Breast epithelium (tissue), 4 donors: Measurements from ENCODE around the gene ZNF575. TPM values are rescaled to one million over a fixed set of nuclear protein-coding genes. Genes with fewer than 3 reads are reported as not detected.
"Not testable (repeated sequence)": the region's sequence is repeated elsewhere in the genome, so short reads cannot be mapped to it uniquely, and the experiment has no call there.

ENCODE experiments used
- DNase-seq, 2 donors: peaks; one replicate each; pipeline ENCODE4 v3.0.0-alpha.2; 2019; ENCODE audit warnings: low spot score in 2 of 2
- H3K27ac ChIP-seq, 2 donors: fragments of 200-600 bp; sonication (generic) in 1 of 2; one replicate each; pipeline ENCODE4 v1.5.1; 2016 to 2019; ENCODE audit warnings: mild to moderate bottlenecking in 1 of 2
- H3K27me3 ChIP-seq, 2 donors: fragments of 200-600 bp; sonication (generic) in 1 of 2; one replicate each; pipeline versions ENCODE4 v1.5.1 to v1.6.0; 2017 to 2019; ENCODE audit warnings: control low read depth in 1 of 2, mild to moderate bottlenecking in 1 of 2
- H3K36me3 ChIP-seq: fragments of 200-600 bp; one replicate; pipeline ENCODE4 v1.5.1; 2019
- H3K4me1 ChIP-seq, 2 donors: fragments of 200-600 bp; sonication (generic); one replicate each; pipeline ENCODE4 v1.5.1; 2016 to 2019; ENCODE audit warnings: control low read depth in 1 of 2
- H3K4me3 ChIP-seq, 3 donors: fragments of 200-600 bp; sonication (generic); 1 replicate in 2 of 3; 2 replicates in 1 of 3; pipeline ENCODE4 v1.5.1; 2016 to 2019; ENCODE audit warnings: mild to moderate bottlenecking in 3 of 3, moderate library complexity in 2 of 3
- H3K9me3 ChIP-seq, 2 donors: fragments of 200-600 bp; sonication (generic) in 1 of 2; one replicate each; pipeline ENCODE4 v1.5.1; 2016 to 2019; ENCODE audit warnings: control low read depth in 1 of 2
- POLR2A ChIP-seq: fragments of 450-650 bp; IDR thresholded peaks from one replicate; pipeline ENCODE4 v1.6.1; 2016; ENCODE audit warnings: antibody characterized with exemption, mild to moderate bottlenecking, moderate library complexity
- POLR2AphosphoS5 ChIP-seq, 3 donors: sonication (generic); formaldehyde crosslinking; IDR thresholded peaks; one replicate each; pipeline ENCODE4 v1.6.1; 2017; ENCODE audit warnings: antibody characterized with exemption in 3 of 3
- intact Hi-C: fragments of 100-400 bp; cut with DNase I; formaldehyde crosslinking; loops from one replicate; pipeline ENCODE4 v1.15.1; 2023; ENCODE audit warnings: low total_unique reads
- total RNA-seq, 3 donors: library from RNA; depleted of rRNA; stranded (reverse); fragments of >200 nt; gene quantifications; one replicate each; pipeline ENCODE4 v1.1.0, GENCODE V29; 2016
- TF ChIP-seq, protein P1 (sequence below), 3 donors: fragments of 450-650 bp; IDR thresholded peaks; one replicate each; pipeline ENCODE4 v1.5.1; 2016 to 2017; ENCODE audit warnings: antibody characterized with exemption in 3 of 3, mild to moderate bottlenecking in 3 of 3, moderate library complexity in 3 of 3

The ZNF575 gene
- total RNA-seq, 3 donors from 2014 or later = 0.59 to 0.98 (median 0.64) TPM

DNA sequence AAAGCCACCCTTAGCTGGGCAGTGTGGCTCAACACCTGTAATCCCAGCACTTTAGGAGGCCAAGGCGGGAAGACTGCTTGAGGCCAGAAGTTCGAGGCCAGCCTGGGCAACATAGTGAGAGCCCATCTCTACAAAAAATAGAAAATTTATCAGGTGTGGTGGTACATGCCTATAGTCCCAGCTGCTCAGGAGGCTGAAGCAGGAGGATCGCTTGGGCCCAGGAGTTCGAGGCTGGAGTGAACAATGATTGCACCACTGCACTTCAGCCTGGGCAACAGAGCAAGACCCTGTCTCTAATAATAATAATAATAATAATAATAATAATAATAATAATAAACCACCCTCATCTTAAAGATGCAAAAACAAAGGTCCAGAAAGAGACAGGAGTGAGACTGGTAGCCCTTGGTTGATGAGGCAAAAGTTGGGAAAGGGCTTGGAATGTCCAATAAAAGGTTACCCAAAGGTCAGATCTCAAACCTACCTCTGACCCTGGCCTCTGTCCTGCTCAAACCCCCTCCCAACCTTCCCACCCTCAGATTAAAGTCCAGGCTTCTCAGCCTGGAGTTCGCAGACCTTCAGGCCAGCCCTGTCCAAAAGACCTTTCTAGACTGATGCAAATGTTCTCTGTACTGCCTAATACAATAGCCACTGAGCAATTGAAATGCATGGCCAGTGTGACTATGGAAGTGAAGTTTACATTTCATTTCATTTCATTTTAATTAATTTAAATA lies 9.1 kb downstream of the ZNF575 start:
- H3K27me3 ChIP-seq = no peaks in the 10 kb centered on the region
- TF ChIP-seq POLR2AphosphoS5 (IDR thresholded peaks at IDR 0.05) (no peak), POLR2A (no peak)
- TF ChIP-seq, protein P1, sequence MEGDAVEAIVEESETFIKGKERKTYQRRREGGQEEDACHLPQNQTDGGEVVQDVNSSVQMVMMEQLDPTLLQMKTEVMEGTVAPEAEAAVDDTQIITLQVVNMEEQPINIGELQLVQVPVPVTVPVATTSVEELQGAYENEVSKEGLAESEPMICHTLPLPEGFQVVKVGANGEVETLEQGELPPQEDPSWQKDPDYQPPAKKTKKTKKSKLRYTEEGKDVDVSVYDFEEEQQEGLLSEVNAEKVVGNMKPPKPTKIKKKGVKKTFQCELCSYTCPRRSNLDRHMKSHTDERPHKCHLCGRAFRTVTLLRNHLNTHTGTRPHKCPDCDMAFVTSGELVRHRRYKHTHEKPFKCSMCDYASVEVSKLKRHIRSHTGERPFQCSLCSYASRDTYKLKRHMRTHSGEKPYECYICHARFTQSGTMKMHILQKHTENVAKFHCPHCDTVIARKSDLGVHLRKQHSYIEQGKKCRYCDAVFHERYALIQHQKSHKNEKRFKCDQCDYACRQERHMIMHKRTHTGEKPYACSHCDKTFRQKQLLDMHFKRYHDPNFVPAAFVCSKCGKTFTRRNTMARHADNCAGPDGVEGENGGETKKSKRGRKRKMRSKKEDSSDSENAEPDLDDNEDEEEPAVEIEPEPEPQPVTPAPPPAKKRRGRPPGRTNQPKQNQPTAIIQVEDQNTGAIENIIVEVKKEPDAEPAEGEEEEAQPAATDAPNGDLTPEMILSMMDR (IDR thresholded peaks at IDR 0.05) = no peak
- intact Hi-C loops = no loop called here
- H3K9me3 ChIP-seq = no peaks in the 10 kb centered on the region
- no peaks in the 10 kb centered on the region for H3K4me1 ChIP-seq
- H3K4me3 ChIP-seq = no peak overlapping the region
- no peak for DNase-seq
- no peak overlapping the region for H3K27ac ChIP-seq
- H3K36me3 ChIP-seq = no peaks in the 10 kb centered on the region

DNA sequence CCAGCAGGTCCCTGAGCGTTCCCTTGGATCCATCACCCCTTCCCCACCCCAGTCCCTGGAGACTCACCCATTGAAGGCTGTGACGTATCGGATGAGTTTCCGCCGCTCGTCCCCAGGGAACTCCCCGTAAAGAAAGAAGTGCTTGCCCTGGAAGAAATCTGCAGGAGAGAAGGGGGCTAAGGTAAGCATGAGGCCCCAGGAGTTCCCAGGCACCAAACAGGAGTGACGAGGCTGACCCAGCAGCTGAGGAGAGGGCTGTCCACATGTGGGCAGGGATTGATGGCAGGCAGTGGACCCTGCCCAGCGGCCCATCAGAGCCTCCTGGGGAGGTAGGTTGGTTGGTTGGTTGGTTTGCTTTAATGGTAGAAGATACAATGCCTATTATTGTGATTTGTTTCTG lies 11.1 kb downstream of the ZNF575 start:
- DNase-seq = no peak
- no peaks in the 10 kb centered on the region for H3K9me3 ChIP-seq
- TF ChIP-seq POLR2A (no peak), POLR2AphosphoS5 (IDR thresholded peaks at IDR 0.05) (no peak)
- TF ChIP-seq, protein P1 (IDR thresholded peaks at IDR 0.05) = no peak
- no peaks in the 10 kb centered on the region for H3K36me3 ChIP-seq
- no peaks in the 10 kb centered on the region for H3K4me1 ChIP-seq
- H3K27ac ChIP-seq = no peak overlapping the region
- no peak overlapping the region for H3K4me3 ChIP-seq
- intact Hi-C loops = no loop called here
- no peaks in the 10 kb centered on the region for H3K27me3 ChIP-seq

DNA sequence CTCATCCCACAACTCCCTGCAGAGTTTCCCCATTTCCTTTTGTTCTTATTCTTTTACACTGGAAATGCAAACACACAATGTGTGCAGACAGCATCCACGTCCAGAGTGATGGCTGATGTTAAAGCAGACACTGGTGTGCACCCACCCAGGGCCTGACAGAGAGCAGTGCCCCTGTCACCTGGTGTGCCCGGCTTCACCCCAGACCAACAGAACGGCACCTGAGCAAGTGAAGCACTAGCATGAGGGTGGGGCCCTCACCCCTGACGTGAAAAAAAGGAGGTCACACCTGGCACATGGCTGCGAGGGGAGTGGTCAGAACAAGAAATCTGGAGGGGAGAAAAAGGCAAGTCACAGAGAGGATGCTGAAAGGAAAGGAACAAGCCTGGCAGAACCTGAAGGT lies 12.3 kb downstream of the ZNF575 start:
- H3K27me3 ChIP-seq = no peaks in the 10 kb centered on the region
- intact Hi-C loops = no loop called here
- H3K36me3 ChIP-seq = no peaks in the 10 kb centered on the region
- H3K4me3 ChIP-seq = no peak overlapping the region
- no peaks in the 10 kb centered on the region for H3K4me1 ChIP-seq
- no peak for TF ChIP-seq POLR2AphosphoS5 (IDR thresholded peaks at IDR 0.05)
- TF ChIP-seq POLR2A = no peak
- H3K9me3 ChIP-seq = no peaks in the 10 kb centered on the region
- DNase-seq = no peak
- H3K27ac ChIP-seq = no peak overlapping the region

DNA sequence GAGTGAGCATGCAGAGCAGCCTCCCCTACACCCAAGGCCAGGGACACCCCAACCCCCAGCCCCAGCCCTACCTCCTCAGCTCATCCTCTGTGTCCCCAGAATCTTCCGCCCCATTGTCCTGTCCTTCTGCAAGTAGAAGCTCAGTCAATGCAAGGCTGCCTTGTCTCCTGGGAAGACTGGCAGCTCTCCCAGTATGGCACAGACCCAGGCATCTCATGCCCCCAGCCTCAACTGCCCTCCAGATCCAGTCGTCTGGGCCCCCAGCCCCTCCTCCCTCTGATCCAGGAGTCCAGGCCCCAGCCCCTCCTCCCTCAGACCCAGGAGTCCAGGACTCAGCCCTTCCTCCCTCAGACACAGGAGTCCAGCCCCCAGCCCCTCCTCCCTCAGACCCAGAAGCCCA lies 13.0 kb downstream of the ZNF575 start:
- Histone ChIP-seq H3K4me1 (no peaks in the 10 kb centered on the region), H3K27ac (no peak overlapping the region), H3K36me3 (no peaks in the 10 kb centered on the region), H3K9me3 (no peaks in the 10 kb centered on the region), H3K27me3 (no peaks in the 10 kb centered on the region), H3K4me3 (no peak overlapping the region)
- no peak for TF ChIP-seq POLR2A
- DNase-seq = no peak
- intact Hi-C loops = no loop called here

DNA sequence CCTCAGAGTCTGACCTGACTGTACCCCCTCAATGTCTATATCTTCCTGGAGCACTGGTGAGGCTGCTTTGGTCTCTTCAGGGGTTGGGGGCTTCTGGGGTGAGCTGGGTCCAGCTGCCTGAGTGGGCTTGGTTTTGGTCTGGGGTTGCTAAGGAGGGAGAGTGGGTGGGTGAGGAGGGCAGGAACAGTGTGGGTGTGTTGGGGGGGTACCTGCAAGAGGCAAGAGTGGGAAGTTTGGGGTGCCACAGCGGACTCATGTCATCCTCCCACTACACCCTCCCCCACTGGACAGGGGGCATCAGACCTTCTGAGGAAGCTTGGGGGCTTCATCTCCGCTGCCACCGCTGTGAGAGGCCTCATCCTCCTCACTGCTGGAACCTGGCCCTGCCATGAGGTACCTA lies 13.6 kb downstream of the ZNF575 start:
- no peaks in the 10 kb centered on the region for H3K4me1 ChIP-seq
- H3K4me3 ChIP-seq = no peak overlapping the region
- no peaks in the 10 kb centered on the region for H3K9me3 ChIP-seq
- no peak overlapping the region for H3K27ac ChIP-seq
- intact Hi-C loops = no loop called here
- DNase-seq = no peak
- H3K36me3 ChIP-seq = no peaks in the 10 kb centered on the region
- no peak for TF ChIP-seq POLR2AphosphoS5 (IDR thresholded peaks at IDR 0.05)
- no peak for TF ChIP-seq POLR2A
- TF ChIP-seq, protein P1 (IDR thresholded peaks at IDR 0.05) = no peak
- no peaks in the 10 kb centered on the region for H3K27me3 ChIP-seq

DNA sequence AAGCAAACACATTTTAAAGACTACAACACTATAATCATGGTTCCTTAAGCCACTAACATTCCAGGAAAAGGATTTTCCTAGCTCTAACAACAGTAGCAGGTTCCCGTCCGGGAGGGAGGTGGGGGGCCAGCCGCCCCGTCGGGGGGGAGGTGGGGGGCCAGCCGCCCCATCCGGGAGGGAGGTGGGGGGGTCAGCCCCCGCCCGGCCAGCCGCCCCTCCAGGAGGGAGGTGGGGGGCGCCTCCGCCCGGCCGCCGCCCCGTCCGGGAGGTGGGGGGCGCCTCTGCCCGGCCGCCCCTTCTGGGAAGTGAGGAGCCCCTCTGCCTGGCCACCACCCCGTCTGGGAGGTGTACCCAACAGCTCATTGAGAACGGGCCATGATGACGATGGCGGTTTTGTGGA lies 14.9 kb downstream of the ZNF575 start:
- H3K4me1 ChIP-seq, H3K36me3 ChIP-seq, intact Hi-C loops, H3K27ac ChIP-seq, H3K9me3 ChIP-seq, DNase-seq, H3K4me3 ChIP-seq, H3K27me3 ChIP-seq: not testable (repeated sequence)
